HEK293 (cell line): Measurements from ENCODE around the gene NIN.

Source experiments
- CTCF ChIA-PET: fragments of 350-600 bp; formaldehyde crosslinking; extraction: SDS; loops from one replicate; lab custom pipeline; 2021; ENCODE audit warnings: antibody characterized with exemption; lab: Yijun Ruan, JAX
- POLR2A ChIA-PET: fragments of 300-600 bp; formaldehyde crosslinking; extraction: SDS; loops from one replicate; lab custom pipeline; 2020; ENCODE audit warnings: antibody characterized with exemption, inconsistent platforms; lab: Yijun Ruan, JAX
- H3K27ac ChIP-seq: fragments of 200-500 bp; sonication (Bioruptor generic); 2 replicates; pipeline ENCODE4 v1.5.1; 2014; ENCODE audit warnings: low read depth, low read length, control low read depth, inconsistent platforms; ENCODE audit errors: extremely low read depth
- H3K36me3 ChIP-seq, 2 experiments: fragments of 200-500 bp in 1 of 2; sonication (Bioruptor generic) in 1 of 2; 1 replicate in 1 of 2; 2 replicates in 1 of 2; pipeline ENCODE4 v1.5.1; 2014 to 2017; ENCODE audit warnings: inconsistent platforms in 2 of 2, low read length in 2 of 2; ENCODE audit not compliant: control insufficient read depth in 2 of 2, insufficient read depth in 1 of 2
- H3K4me1 ChIP-seq: fragments of 200-500 bp; sonication (Bioruptor generic); 2 replicates; pipeline ENCODE4 v1.5.1; 2014; ENCODE audit warnings: mild to moderate bottlenecking, low read length, inconsistent platforms; ENCODE audit not compliant: control insufficient read depth, insufficient read depth
- H3K4me3 ChIP-seq: 2 replicates; pipeline ENCODE4 v1.5.1; 2011; ENCODE audit warnings: low read depth, mild to moderate bottlenecking, control low read depth, low read length, moderate library complexity
- H3K9me3 ChIP-seq: fragments of 200-500 bp; sonication (Bioruptor generic); 2 replicates; pipeline ENCODE4 v1.5.1; 2014; ENCODE audit warnings: low read depth, low read length, inconsistent platforms; ENCODE audit not compliant: control insufficient read depth, insufficient read depth
- BCL11B ChIP-seq: fragments of 450-650 bp; formaldehyde crosslinking; IDR thresholded peaks from 2 replicates; pipeline ENCODE4 v1.5.1; 2016; ENCODE audit warnings: low read depth, missing biosample characterization, missing genetic modification characterization
- EGR2 ChIP-seq: fragments of 450-650 bp; formaldehyde crosslinking; IDR thresholded peaks from 2 replicates; pipeline ENCODE4 v1.5.1; 2016; ENCODE audit warnings: low read depth, missing biosample characterization, missing genetic modification characterization
- HOXC10 ChIP-seq: sonication (generic); formaldehyde crosslinking; IDR thresholded peaks from 2 replicates; pipeline ENCODE4 v1.8.1; 2023; ENCODE audit warnings: mild to moderate bottlenecking, missing genetic modification reagents
- KLF17 ChIP-seq: fragments of 450-650 bp; formaldehyde crosslinking; IDR thresholded peaks from 2 replicates; pipeline ENCODE4 v1.5.1; 2016; ENCODE audit warnings: missing biosample characterization, missing genetic modification characterization
- KLF7 ChIP-seq: fragments of 450-650 bp; formaldehyde crosslinking; IDR thresholded peaks from 2 replicates; pipeline ENCODE4 v1.5.1; 2016; ENCODE audit warnings: missing biosample characterization, missing genetic modification characterization, borderline replicate concordance
- SP7 ChIP-seq: fragments of 450-650 bp; formaldehyde crosslinking; IDR thresholded peaks from 2 replicates; pipeline ENCODE4 v1.5.1; 2016; ENCODE audit warnings: missing biosample characterization, missing genetic modification characterization
- ZBTB44 ChIP-seq: fragments of 450-650 bp; IDR thresholded peaks from 2 replicates; pipeline ENCODE4 v1.5.1; 2018; ENCODE audit warnings: missing biosample characterization, mild to moderate bottlenecking, missing genetic modification characterization
- ZNF146 ChIP-seq: fragments of 450-650 bp; formaldehyde crosslinking; IDR thresholded peaks from 2 replicates; pipeline ENCODE4 v1.5.1; 2016; ENCODE audit warnings: missing biosample characterization, missing genetic modification characterization
- ZNF174 ChIP-seq: fragments of 450-650 bp; formaldehyde crosslinking; IDR thresholded peaks from 2 replicates; pipeline ENCODE4 v1.5.0; 2017; ENCODE audit warnings: missing biosample characterization, mild to moderate bottlenecking, missing genetic modification characterization
- ZNF19 ChIP-seq: fragments of 450-650 bp; formaldehyde crosslinking; IDR thresholded peaks from 2 replicates; pipeline ENCODE4; 2016; ENCODE audit warnings: missing biosample characterization, missing genetic modification characterization, low read depth
- ZNF239 ChIP-seq: fragments of 450-650 bp; formaldehyde crosslinking; IDR thresholded peaks from 2 replicates; pipeline ENCODE4 v1.5.1; 2016; ENCODE audit warnings: missing biosample characterization, missing genetic modification characterization
- ZNF24 ChIP-seq: fragments of 450-650 bp; formaldehyde crosslinking; IDR thresholded peaks from 2 replicates; pipeline ENCODE4 v1.5.1; 2016; ENCODE audit warnings: missing biosample characterization, missing genetic modification characterization
- ZNF248 ChIP-seq: fragments of 450-650 bp; formaldehyde crosslinking; IDR thresholded peaks from 2 replicates; pipeline ENCODE4 v1.5.1; 2017; ENCODE audit warnings: missing biosample characterization, missing genetic modification characterization
- ZNF596 ChIP-seq: fragments of 450-650 bp; IDR thresholded peaks from 2 replicates; pipeline ENCODE4 v1.5.0; 2018; ENCODE audit warnings: missing biosample characterization, mild to moderate bottlenecking, missing genetic modification characterization, moderate library complexity
- ZNF629 ChIP-seq: fragments of 450-650 bp; formaldehyde crosslinking; IDR thresholded peaks from 2 replicates; pipeline ENCODE4 v1.5.1; 2017; ENCODE audit warnings: missing biosample characterization, missing genetic modification characterization
- ZNF837 ChIP-seq: fragments of 450-650 bp; formaldehyde crosslinking; IDR thresholded peaks from 2 replicates; pipeline ENCODE4 v1.5.1; 2016; ENCODE audit warnings: missing biosample characterization, missing genetic modification characterization
- TF ChIP-seq, protein P1 (sequence below): fragments of 450-650 bp; formaldehyde crosslinking; IDR thresholded peaks from 2 replicates; pipeline ENCODE4 v1.5.1; 2016; ENCODE audit warnings: missing biosample characterization, missing genetic modification characterization

NIN gene

DNA sequence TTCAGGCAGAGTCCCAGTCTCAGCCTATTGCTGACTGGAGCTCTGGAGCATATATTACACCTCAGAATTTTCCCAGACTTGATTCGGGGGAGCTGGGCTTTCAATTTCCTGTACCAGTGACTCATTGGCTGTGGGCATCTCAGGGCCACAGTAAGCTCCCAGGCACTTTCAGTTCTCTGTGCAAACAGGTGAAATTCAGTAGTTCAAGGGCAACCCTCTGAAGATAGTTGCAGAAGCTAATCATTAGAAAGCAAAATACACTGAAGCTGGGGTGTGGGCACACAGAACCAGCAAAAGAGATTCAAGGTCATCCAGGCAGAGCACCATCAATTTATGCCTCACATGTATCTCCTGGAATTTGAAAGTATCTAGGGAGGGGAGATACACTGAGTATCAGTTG lies 8.1 kb upstream of the NIN start:
- TF ChIP-seq ZNF629 (tag by site-specific recombination): no peak
- no peaks in the 10 kb centered on the region; a peak in 1 of 3 replicates for H3K36me3 ChIP-seq
- no peak overlapping the region for H3K27ac ChIP-seq
- no peak overlapping the region for H3K4me3 ChIP-seq
- ChIA-PET CTCF (no interaction called here), POLR2A (no interaction called here)
- H3K9me3 ChIP-seq: no peaks in the 10 kb centered on the region
- no peaks in the 10 kb centered on the region for H3K4me1 ChIP-seq

DNA sequence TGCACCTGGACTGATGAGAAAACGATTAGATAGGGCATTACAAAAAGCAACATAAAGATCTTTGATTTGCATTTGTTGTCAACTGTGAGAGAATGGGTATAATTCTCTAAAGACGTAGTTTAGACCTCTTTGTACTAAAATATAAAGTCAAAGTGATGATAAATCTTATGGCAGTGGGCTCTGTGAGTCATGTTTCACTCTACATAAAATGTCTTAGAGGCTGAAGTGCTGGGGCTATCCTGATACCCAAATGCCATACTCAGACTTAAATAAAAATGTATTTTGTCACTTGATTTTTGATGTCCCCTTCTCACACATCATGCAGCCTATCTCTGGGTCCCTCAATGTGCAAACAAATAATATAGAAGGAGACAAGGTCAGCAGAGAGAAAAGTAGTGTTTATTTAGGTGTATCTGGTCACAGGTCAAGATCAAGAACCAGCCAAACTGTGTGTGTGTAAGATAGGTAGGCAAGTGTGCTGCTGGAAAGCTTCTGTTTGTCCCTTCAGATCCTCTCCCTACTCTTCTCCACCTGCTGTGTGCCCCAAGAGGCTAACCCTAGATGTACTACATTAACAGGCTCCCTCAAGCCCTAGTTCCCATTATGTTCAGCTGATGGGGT lies 7.0 kb upstream of the NIN start:
- CTCF ChIA-PET: no interaction called here
- TF ChIP-seq ZNF248 (tag by site-specific recombination) (no peak), ZNF24 (tag by site-specific recombination) (no peak)
- Histone ChIP-seq H3K36me3 (no peaks in the 10 kb centered on the region; a peak in 1 of 3 replicates), H3K4me3 (no peak overlapping the region), H3K9me3 (no peaks in the 10 kb centered on the region), H3K4me1 (peaks cover 4% of the 10 kb centered on the region), H3K27ac (no peak overlapping the region)
- POLR2A ChIA-PET: no interaction called here

DNA sequence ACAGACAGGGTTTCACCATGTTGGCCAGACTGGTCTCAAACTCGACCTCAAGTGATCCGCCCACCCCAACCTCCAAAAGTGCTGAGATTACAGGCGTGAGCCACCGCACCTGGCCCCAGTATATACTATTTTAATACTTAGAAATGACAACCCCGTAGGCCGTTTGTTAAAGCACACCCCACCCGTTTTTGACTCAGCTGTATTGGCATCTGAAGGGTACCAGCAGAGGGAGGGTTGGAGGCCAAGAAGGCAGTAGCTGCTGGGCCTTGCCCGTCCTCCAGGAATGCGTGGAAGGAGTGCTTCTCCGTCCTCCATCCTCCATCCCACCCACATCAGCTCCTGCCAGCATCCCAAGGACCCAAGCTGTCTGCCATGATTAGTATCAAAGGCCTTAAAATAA lies 6.3 kb upstream of the NIN start:
- Histone ChIP-seq H3K36me3 (no peaks in the 10 kb centered on the region; a peak in 1 of 3 replicates), H3K4me1 (peaks cover 7% of the 10 kb centered on the region), H3K27ac (no peak overlapping the region), H3K4me3 (no peak overlapping the region), H3K9me3 (no peaks in the 10 kb centered on the region)
- CTCF ChIA-PET: interaction anchor here (1.0 kb wide), 1 partner anchor 23 kb away, joined by 4 read pairs; no protein-coding TSS in a partner anchor
- no peak for TF ChIP-seq KLF7 (tag by site-specific recombination)
- TF ChIP-seq, protein P1, sequence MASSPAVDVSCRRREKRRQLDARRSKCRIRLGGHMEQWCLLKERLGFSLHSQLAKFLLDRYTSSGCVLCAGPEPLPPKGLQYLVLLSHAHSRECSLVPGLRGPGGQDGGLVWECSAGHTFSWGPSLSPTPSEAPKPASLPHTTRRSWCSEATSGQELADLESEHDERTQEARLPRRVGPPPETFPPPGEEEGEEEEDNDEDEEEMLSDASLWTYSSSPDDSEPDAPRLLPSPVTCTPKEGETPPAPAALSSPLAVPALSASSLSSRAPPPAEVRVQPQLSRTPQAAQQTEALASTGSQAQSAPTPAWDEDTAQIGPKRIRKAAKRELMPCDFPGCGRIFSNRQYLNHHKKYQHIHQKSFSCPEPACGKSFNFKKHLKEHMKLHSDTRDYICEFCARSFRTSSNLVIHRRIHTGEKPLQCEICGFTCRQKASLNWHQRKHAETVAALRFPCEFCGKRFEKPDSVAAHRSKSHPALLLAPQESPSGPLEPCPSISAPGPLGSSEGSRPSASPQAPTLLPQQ: no peak
- TF ChIP-seq EGR2 (tag by site-specific recombination): no peak
- TF ChIP-seq BCL11B: no peak
- no peak for TF ChIP-seq HOXC10 (CRISPR knock-in tag)
- no peak for TF ChIP-seq ZNF837 (tag by site-specific recombination)
- TF ChIP-seq ZBTB44: no peak
- TF ChIP-seq ZNF248 (tag by site-specific recombination): no peak
- no peak for TF ChIP-seq ZNF146
- no peak for TF ChIP-seq ZNF19
- no peak for TF ChIP-seq SP7 (tag by site-specific recombination)
- TF ChIP-seq ZNF24 (tag by site-specific recombination): no peak
- no peak for TF ChIP-seq ZNF596 (tag by site-specific recombination)
- no peak for TF ChIP-seq KLF17 (tag by site-specific recombination)
- no peak for TF ChIP-seq ZNF174 (tag by site-specific recombination)
- no peak for TF ChIP-seq ZNF239 (tag by site-specific recombination)
- POLR2A ChIA-PET: no interaction called here
